HepG2 (cell line): ENCODE data around the gene ADM. TPM values are rescaled to one million over a fixed set of nuclear protein-coding genes. Genes with fewer than 3 reads are reported as not detected.
A peak's percentile ranks its signal among the peaks of the same experiment; 100 is the strongest.

Experiments
- ADNP ChIP-seq: sonication (generic); formaldehyde crosslinking; IDR thresholded peaks from 2 replicates; pipeline ENCODE4 v1.4.0; 2020; ENCODE audit warnings: missing genetic modification reagents
- ATAD3A ChIP-seq: sonication (generic); formaldehyde crosslinking; IDR thresholded peaks from 2 replicates; pipeline ENCODE4 v1.4.0; 2020; ENCODE audit warnings: missing genetic modification reagents
- CHD4 ChIP-seq: fragments of 200-600 bp; sonication (generic); IDR thresholded peaks from 2 replicates; pipeline ENCODE4 v1.7.0; 2017; ENCODE audit warnings: mild to moderate bottlenecking, low read length, borderline replicate concordance
- EP300 ChIP-seq, 3 experiments: sonication (generic) in 1 of 3; formaldehyde crosslinking in 1 of 3; IDR thresholded peaks; 2 replicates each; pipeline versions ENCODE4 v1.5.1 to v1.6.1; 2011 to 2020; ENCODE audit warnings: low read depth in 2 of 3, low read length in 2 of 3, borderline replicate concordance in 1 of 3, improper control_type of control experiment in 1 of 3, mild to moderate bottlenecking in 1 of 3, missing genetic modification reagents in 1 of 3, moderate library complexity in 1 of 3
- ETV5 ChIP-seq: IDR thresholded peaks from 2 replicates; pipeline ENCODE4 v1.6.1; 2018; ENCODE audit warnings: missing biosample characterization, missing genetic modification reagents, inconsistent platforms, borderline replicate concordance
- GPN1 ChIP-seq: sonication (generic); formaldehyde crosslinking; IDR thresholded peaks from 2 replicates; pipeline ENCODE4 v1.5.1; 2020; ENCODE audit warnings: missing genetic modification reagents, borderline replicate concordance
- HDAC6 ChIP-seq: fragments of 200-600 bp; sonication (generic); IDR thresholded peaks from 2 replicates; pipeline ENCODE4 v1.7.0; 2017; ENCODE audit warnings: mild to moderate bottlenecking, antibody characterized with exemption, low read length, low read depth
- HMG20A ChIP-seq: IDR thresholded peaks from 2 replicates; pipeline ENCODE4 v1.6.1; 2016; ENCODE audit warnings: borderline replicate concordance
- HMGA1 ChIP-seq: sonication (generic); formaldehyde crosslinking; conservative IDR thresholded peaks from 2 replicates; pipeline ENCODE4 v1.4.0; 2020; ENCODE audit warnings: missing genetic modification reagents
- JDP2 ChIP-seq: sonication (generic); formaldehyde crosslinking; IDR thresholded peaks from 2 replicates; pipeline ENCODE4 v1.8.1; 2022; ENCODE audit warnings: missing genetic modification reagents, borderline replicate concordance
- MYC ChIP-seq: sonication (generic); formaldehyde crosslinking; IDR thresholded peaks from 2 replicates; pipeline ENCODE4 v1.9.0; 2021; ENCODE audit warnings: missing genetic modification reagents, borderline replicate concordance
- NFE2 ChIP-seq: sonication (generic); formaldehyde crosslinking; IDR thresholded peaks from 2 replicates; pipeline ENCODE4 v1.4.0; 2020; ENCODE audit warnings: missing genetic modification reagents
- NFKBIZ ChIP-seq: IDR thresholded peaks from 2 replicates; pipeline ENCODE4 v1.6.1; 2018; ENCODE audit warnings: missing genetic modification reagents, missing compliant biosample characterization
- RARA ChIP-seq: IDR thresholded peaks from 2 replicates; pipeline ENCODE4 v1.6.1; 2016; ENCODE audit warnings: missing genetic modification reagents, missing compliant biosample characterization
- REL ChIP-seq: sonication (generic); formaldehyde crosslinking; conservative IDR thresholded peaks from 2 replicates; pipeline ENCODE4 v1.8.0; 2022; ENCODE audit warnings: mild to moderate bottlenecking, missing genetic modification reagents, moderate library complexity
- XBP1 ChIP-seq: sonication (generic); formaldehyde crosslinking; IDR thresholded peaks from 2 replicates; pipeline ENCODE4 v1.5.0; 2020; ENCODE audit warnings: missing genetic modification reagents
- ZFP36L2 ChIP-seq: sonication (generic); formaldehyde crosslinking; IDR thresholded peaks from 2 replicates; pipeline ENCODE4 v1.4.0; 2020; ENCODE audit warnings: missing genetic modification reagents
- ZNF674 ChIP-seq: sonication (generic); formaldehyde crosslinking; IDR thresholded peaks from 2 replicates; pipeline ENCODE4 v1.5.0; 2020; ENCODE audit warnings: low read depth, mild to moderate bottlenecking, missing genetic modification reagents
- ZNF766 ChIP-seq: sonication (generic); formaldehyde crosslinking; IDR thresholded peaks from 2 replicates; pipeline ENCODE4 v1.5.0; 2020; ENCODE audit warnings: missing genetic modification reagents, borderline replicate concordance
- ZNF790 ChIP-seq: sonication (generic); formaldehyde crosslinking; IDR thresholded peaks from 2 replicates; pipeline ENCODE4 v1.8.0; 2022; ENCODE audit warnings: missing genetic modification reagents, mild to moderate bottlenecking, borderline replicate concordance
- ZNF83 ChIP-seq: sonication (generic); formaldehyde crosslinking; IDR thresholded peaks from 2 replicates; pipeline ENCODE4 v1.4.0; 2020; ENCODE audit warnings: missing genetic modification reagents, mild to moderate bottlenecking, borderline replicate concordance
- polyA plus RNA-seq, 8 experiments: library from polyadenylated mRNA; depleted of rRNA in 3 of 8; stranded (reverse) in 7 of 8; unstranded in 1 of 8; fragments of >200 nt; fragmentation: Illumina TruSeq in 4 of 8; extraction: Trizol in 4 of 8; gene quantifications; 2 replicates each; pipeline versions ENCODE4 v1.2.1 to v1.2.3, GENCODE V29; 2011 to 2016; ENCODE audit warnings: low read depth in 4 of 8, missing spikeins in 1 of 8, mixed read lengths in 1 of 8; ENCODE audit not compliant: insufficient read depth in 1 of 8
- total RNA-seq, 5 experiments: library from RNA; depleted of rRNA; stranded (reverse); fragments of >200 nt; fragmentation: Illumina TruSeq; extraction: Trizol; gene quantifications; 2 replicates each; pipeline ENCODE4 v1.2.3, GENCODE V29; 2016; ENCODE audit warnings: low read depth in 1 of 5
- TF ChIP-seq, protein P1 (sequence below): sonication (generic); formaldehyde crosslinking; IDR thresholded peaks from 2 replicates; pipeline ENCODE4 v1.8.0; 2022; ENCODE audit warnings: missing genetic modification reagents, mild to moderate bottlenecking, inconsistent platforms, borderline replicate concordance
- TF ChIP-seq, protein P2 (sequence below): sonication (generic); formaldehyde crosslinking; IDR thresholded peaks from 2 replicates; pipeline ENCODE4 v1.8.0; 2022; ENCODE audit warnings: low read depth, missing genetic modification reagents
- TF ChIP-seq, protein P3 (sequence below): sonication (generic); formaldehyde crosslinking; IDR thresholded peaks from 2 replicates; pipeline ENCODE4 v1.8.0; 2022; ENCODE audit warnings: missing genetic modification reagents, low read depth, mild to moderate bottlenecking, borderline replicate concordance
- TF ChIP-seq, protein P4 (sequence below): sonication (generic); formaldehyde crosslinking; IDR thresholded peaks from 2 replicates; pipeline ENCODE4 v1.9.0; 2021; ENCODE audit warnings: missing genetic modification reagents, borderline replicate concordance

Gene ADM
- total and polyA plus RNA-seq, 2 of the 13 experiments (the other 11 are each of a cell fraction or from before 2014, with no cell fraction given): 10.7 to 26.1 TPM

DNA sequence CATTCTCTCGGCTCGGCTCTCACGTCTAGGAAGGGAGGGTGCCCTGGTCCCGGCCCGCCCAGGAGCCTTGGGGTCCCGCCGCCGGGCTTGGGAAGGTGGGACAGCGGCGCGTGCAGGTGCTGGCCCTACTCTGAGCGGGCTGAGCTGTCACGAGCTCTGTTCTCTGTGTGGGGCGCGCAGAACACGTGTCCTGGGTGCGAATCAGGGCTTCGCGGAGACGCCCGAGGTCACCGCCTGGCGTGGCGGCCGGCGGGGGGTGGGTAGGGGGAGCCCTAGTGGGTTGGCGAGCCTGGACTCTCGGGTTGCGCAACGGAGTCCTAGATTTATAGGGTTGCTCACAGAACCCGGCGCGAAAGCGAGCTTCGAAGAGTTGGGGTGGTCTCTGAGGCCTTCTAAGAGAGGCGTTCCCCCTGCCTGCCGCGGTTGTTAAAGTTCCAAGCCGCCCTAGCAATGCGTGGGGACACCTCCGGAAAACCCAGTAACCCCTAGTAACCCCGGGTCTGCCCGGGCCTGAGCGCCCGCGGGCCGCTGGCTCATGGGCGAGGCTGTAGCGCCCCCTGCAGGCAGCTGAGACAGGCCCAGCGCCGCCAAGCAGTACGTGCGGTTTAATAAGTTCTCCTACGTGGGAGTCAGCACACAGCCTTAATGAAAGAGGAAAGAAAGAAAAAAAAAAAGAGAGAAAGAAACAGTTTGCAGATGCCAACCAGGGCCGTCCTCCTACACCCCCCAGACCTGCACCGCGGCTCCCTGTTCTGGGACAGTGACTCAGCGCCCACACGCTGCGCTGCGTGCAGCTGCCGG lies 2.7 kb downstream of the ADM start (continued):
- TF ChIP-seq REL: no peak
- TF ChIP-seq NFE2: peak; percentile 84
- TF ChIP-seq, protein P1, sequence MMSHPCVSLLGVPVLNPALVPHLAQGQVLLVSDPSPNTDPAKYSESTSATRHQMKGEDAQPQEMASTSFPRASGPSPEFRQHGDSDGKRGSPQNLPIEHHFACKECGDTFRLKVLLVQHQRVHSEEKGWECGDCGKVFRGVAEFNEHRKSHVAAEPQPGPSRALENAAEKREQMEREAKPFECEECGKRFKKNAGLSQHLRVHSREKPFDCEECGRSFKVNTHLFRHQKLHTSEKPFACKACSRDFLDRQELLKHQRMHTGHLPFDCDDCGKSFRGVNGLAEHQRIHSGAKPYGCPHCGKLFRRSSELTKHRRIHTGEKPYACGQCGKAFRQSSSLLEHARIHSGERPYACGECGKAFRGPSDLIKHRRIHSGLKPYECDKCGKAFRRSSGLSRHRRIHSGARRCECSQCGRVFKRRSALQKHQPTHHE (CRISPR knock-in tag): no peak
- no peak for TF ChIP-seq ATAD3A (CRISPR knock-in tag)
- TF ChIP-seq HMGA1 (CRISPR knock-in tag): no peak
- TF ChIP-seq, protein P2, sequence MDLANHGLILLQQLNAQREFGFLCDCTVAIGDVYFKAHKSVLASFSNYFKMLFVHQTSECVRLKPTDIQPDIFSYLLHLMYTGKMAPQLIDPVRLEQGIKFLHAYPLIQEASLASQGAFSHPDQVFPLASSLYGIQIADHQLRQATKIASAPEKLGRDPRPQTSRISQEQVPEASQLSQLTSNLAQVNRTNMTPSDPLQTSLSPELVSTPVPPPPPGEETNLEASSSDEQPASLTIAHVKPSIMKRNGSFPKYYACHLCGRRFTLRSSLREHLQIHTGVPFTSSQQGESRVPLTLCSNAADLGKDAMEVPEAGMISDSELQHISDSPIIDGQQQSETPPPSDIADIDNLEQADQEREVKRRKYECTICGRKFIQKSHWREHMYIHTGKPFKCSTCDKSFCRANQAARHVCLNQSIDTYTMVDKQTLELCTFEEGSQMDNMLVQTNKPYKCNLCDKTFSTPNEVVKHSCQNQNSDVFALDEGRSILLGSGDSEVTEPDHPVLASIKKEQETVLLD (CRISPR knock-in tag): no peak
- no peak for TF ChIP-seq ZNF674 (CRISPR knock-in tag)
- TF ChIP-seq ZFP36L2 (CRISPR knock-in tag): no peak
- no peak for TF ChIP-seq ZNF790 (CRISPR knock-in tag)
- TF ChIP-seq, protein P3, sequence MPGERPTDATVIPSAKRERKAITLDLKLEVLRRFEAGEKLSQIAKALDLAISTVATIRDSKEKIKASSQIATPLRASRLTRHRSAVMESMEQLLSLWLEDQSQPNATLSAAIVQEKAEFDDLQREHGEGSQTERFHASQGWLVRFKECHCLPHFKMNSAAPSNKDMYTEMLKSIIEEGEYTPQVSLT: no peak
- TF ChIP-seq HMG20A (CRISPR knock-in tag): peak; percentile 11; the same call in 1 of the 2 replicates
- no peak for TF ChIP-seq JDP2 (CRISPR knock-in tag)
- peak; percentile 42; the same call in 1 of the 2 replicates for TF ChIP-seq MYC (CRISPR knock-in tag)
- no peak for TF ChIP-seq ZNF766
- TF ChIP-seq NFKBIZ (CRISPR knock-in tag): no peak
- no peak for TF ChIP-seq XBP1
- TF ChIP-seq GPN1: no peak
- TF ChIP-seq ZNF83: no peak
- TF ChIP-seq, protein P4, sequence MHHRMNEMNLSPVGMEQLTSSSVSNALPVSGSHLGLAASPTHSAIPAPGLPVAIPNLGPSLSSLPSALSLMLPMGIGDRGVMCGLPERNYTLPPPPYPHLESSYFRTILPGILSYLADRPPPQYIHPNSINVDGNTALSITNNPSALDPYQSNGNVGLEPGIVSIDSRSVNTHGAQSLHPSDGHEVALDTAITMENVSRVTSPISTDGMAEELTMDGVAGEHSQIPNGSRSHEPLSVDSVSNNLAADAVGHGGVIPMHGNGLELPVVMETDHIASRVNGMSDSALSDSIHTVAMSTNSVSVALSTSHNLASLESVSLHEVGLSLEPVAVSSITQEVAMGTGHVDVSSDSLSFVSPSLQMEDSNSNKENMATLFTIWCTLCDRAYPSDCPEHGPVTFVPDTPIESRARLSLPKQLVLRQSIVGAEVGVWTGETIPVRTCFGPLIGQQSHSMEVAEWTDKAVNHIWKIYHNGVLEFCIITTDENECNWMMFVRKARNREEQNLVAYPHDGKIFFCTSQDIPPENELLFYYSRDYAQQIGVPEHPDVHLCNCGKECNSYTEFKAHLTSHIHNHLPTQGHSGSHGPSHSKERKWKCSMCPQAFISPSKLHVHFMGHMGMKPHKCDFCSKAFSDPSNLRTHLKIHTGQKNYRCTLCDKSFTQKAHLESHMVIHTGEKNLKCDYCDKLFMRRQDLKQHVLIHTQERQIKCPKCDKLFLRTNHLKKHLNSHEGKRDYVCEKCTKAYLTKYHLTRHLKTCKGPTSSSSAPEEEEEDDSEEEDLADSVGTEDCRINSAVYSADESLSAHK (CRISPR knock-in tag): no peak
- TF ChIP-seq ADNP (CRISPR knock-in tag): no peak
- TF ChIP-seq RARA (CRISPR knock-in tag): 0 out of 2 replicates have a peak, but pooled peaks have one; percentile 20
- TF ChIP-seq EP300 (IDR thresholded peaks at IDR 0.05; ENCODE audit: low read depth in 2 of 2, low read length in 2 of 2): peak in 1 of 2 experiments; percentile 35; a peak in 1 of 4 replicates
- no peak for TF ChIP-seq EP300 (CRISPR knock-in tag; IDR thresholded peaks at IDR 0.05; ENCODE audit: borderline replicate concordance)
- no peak for TF ChIP-seq CHD4
- no peak for TF ChIP-seq HDAC6
- peak; percentile 53; the same call in 1 of the 2 replicates for TF ChIP-seq ETV5 (CRISPR knock-in tag)
